Hair follicle dermal papilla cell (primary cell): ENCODE data around the gene ISYNA1. TPM values are rescaled to one million over a fixed set of nuclear protein-coding genes. Genes with fewer than 3 reads are reported as not detected.

Experiments
- small RNA-seq: library from RNA; depleted of rRNA; stranded (forward); fragments of <200 nt; gene quantifications from one replicate; pipeline ENCODE3, GENCODE V24; 2012
- total RNA-seq: library from RNA; depleted of rRNA; stranded (reverse); fragments of >200 nt; gene quantifications from 2 replicates; pipeline ENCODE4 v1.2.3, GENCODE V29; 2012

ISYNA1 gene
- total RNA-seq: 13.7 and 15.1 TPM in 2 replicates

GRCh38 chr19:18437491-18438330, at the start of gene ISYNA1:
ISYNA1 (minus strand) TSS chr19:18438133; CDS start chr19:18437979, 154 bp downstream.

GRCh38 chr19:18419195-18419698, 18.7 kb downstream of the ISYNA1 start, which contains the start of gene SSBP4:
SSBP4 (plus strand) TSS chr19:18419398; CDS start chr19:18419649, 251 bp downstream.

GRCh38 chr19:18397242-18398202, 40.4 kb downstream of the ISYNA1 start, which contains the start of gene LRRC25:
LRRC25 (minus strand) TSS chr19:18397622; CDS start chr19:18396963, 659 bp downstream.

GRCh38 chr19:18385675-18386542, 52.0 kb downstream of the ISYNA1 start, which contains the start of gene GDF15:
GDF15 (plus strand) TSS chr19:18386158; CDS start chr19:18386190, 32 bp downstream.

Small RNA genes lying within 50 kb of the gene (small RNA-seq; reads per million reads assigned to genes)
- not detected for gene MIR3189

Other genes starting within 250 kb of the ISYNA1 start
- gene MPV17L2, start 244.9 kb downstream of the ISYNA1 start, total RNA-seq: 9.7 TPM in 2 replicates
- gene RAB3A, start 234.1 kb downstream of the ISYNA1 start, total RNA-seq: 0.73 and 1.6 TPM in 2 replicates
- 0.12 and 0.16 TPM in 2 replicates for gene PDE4C, start 211.7 kb downstream of the ISYNA1 start, total RNA-seq
- 3.6 and 4.1 TPM in 2 replicates for gene IQCN, start 163.7 kb downstream of the ISYNA1 start, total RNA-seq
- gene JUND, start 156.5 kb downstream of the ISYNA1 start, total RNA-seq: 135 and 138 TPM in 2 replicates
- gene LSM4, start 115.1 kb downstream of the ISYNA1 start, total RNA-seq: 66.2 and 72.9 TPM in 2 replicates
- 31.0 and 34.2 TPM in 2 replicates for gene PGPEP1, start 97.5 kb downstream of the ISYNA1 start, total RNA-seq
- 4.5 and 4.9 TPM in 2 replicates for gene GDF15, start 52.0 kb downstream of the ISYNA1 start, total RNA-seq
- gene LRRC25, start 40.5 kb downstream of the ISYNA1 start, total RNA-seq: not detected in 2 replicates
- 96.4 and 97.5 TPM in 2 replicates for gene SSBP4, start 18.7 kb downstream of the ISYNA1 start, total RNA-seq
- 25.4 and 26.4 TPM in 2 replicates for gene ELL, start 83.9 kb upstream of the ISYNA1 start, total RNA-seq
- gene FKBP8, start 105.4 kb upstream of the ISYNA1 start, total RNA-seq: 350 and 428 TPM in 2 replicates
- 90.2 and 99.0 TPM in 2 replicates for gene KXD1, start 119.7 kb upstream of the ISYNA1 start, total RNA-seq
- gene UBA52, start 133.7 kb upstream of the ISYNA1 start, total RNA-seq: 485 and 741 TPM in 2 replicates
- 32.5 and 34.6 TPM in 2 replicates for gene REX1BD, start 150.7 kb upstream of the ISYNA1 start, total RNA-seq
- gene CRLF1, start 168.7 kb upstream of the ISYNA1 start, total RNA-seq: 0.36 and 0.49 TPM in 2 replicates
- not detected in 2 replicates for gene TMEM59L, start 174.7 kb upstream of the ISYNA1 start, total RNA-seq
- gene KLHL26, start 198.9 kb upstream of the ISYNA1 start, total RNA-seq: 4.4 TPM in 2 replicates
- 3.6 and 4.4 TPM in 2 replicates for gene CRTC1, start 245.5 kb upstream of the ISYNA1 start, total RNA-seq